GM23248 (cell line): ENCODE results near the gene RETSAT.

Source experiments
- EZH2 ChIP-seq: fragments of 200-600 bp; sonication (generic); IDR thresholded peaks from 2 replicates; pipeline ENCODE4 v1.6.1; 2018; ENCODE audit warnings: antibody characterized with exemption, mild to moderate bottlenecking; ENCODE audit not compliant: insufficient read depth, poor library complexity, severe bottlenecking
- EZH2phosphoT487 ChIP-seq: fragments of 200-600 bp; sonication (generic); IDR thresholded peaks from 2 replicates; pipeline ENCODE4 v1.6.1; 2018; ENCODE audit warnings: antibody characterized with exemption, moderate library complexity, mild to moderate bottlenecking, low read depth; ENCODE audit not compliant: insufficient read depth

- no peak for TF ChIP-seq EZH2phosphoT487
- no peak for TF ChIP-seq EZH2
Observed at GRCh38 chr2:85342156-85342555, 12.2 kb downstream of the RETSAT start.
